GM10847 (cell line): ENCODE results near the gene SCAPER.

Experiments
- POLR2A ChIP-seq: IDR thresholded peaks from 2 replicates; pipeline ENCODE4 v1.6.1; 2011; ENCODE audit not compliant: insufficient read length; ENCODE audit errors: extremely low read depth

Gene SCAPER

DNA sequence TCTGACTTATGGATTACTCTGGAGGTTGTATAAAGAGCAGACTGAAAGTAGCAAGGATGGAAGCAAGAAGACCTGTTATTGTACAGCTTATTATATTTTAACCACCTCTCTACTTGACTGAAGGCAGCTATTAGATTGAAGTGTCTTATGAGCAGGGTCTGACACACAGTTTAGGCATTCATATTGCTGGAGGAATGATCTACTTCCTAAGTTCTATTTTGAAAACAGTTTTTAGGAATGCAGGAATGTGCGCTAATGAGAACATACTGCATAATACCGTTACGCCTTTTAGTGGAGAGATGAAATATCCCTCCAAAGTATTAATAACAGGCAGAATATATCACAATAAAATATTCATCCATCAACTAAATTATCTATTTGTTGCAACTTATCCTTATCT, 375.2 kb downstream of the SCAPER start:
- TF ChIP-seq POLR2A, result no peak

DNA sequence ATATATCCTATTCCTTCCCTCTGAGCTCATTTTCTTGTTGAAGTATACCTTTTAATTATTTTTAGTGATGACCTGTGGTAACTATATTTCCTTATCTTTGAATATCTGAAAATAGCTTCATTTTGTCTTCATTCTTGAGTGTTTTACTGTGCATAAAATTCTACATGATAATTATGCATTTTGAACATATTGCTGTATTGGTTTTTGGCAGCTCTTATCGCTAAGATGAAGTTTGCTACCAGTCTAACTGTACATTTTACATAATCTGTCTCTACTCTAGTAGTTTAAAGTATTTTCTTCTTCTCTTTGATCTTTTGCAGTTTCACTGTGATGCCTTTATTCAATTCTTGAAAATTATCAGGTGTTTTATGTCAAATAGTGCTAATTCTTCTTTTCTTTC, 379.0 kb downstream of the SCAPER start:
- TF ChIP-seq POLR2A, result no peak

DNA sequence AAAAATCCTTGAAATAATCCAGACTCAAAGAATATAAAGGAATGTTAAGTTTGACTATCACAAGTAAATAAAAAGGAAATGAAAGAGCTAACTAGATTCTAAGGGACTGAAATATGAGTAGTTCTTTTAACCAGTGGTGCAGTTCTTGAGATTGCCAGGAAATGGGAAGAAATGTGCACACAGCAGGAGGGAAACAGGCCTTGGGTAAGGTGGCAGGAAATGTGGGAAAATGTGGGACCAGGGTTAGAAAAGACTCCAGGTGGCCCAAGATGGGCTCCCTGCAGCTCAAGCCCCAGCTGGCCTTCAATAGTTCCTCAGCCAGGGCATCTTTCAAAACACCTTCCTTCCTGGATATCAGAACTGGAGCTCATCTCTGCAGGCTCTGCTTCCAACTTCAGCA, 387.2 kb downstream of the SCAPER start:
- no peak for TF ChIP-seq POLR2A

DNA sequence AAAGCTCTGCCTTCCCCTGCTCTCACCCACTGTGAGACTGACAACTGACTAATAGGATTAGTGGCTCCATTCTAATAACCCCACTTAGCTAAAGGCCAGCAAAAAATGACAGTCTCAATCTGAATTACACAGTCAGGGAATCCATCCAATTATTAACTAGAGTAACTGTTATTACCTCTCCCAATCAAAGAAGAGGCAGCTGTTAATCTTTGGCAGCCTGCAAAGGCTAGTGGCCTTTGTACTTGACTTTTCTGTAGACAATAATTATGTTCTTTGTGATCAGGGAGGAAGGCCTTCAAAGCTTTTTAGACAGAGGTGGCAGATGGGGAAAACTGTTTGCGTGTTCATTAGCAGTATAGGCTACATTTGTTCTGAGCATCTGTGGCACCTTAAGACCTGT, 390.9 kb downstream of the SCAPER start:
- TF ChIP-seq POLR2A, result no peak

DNA sequence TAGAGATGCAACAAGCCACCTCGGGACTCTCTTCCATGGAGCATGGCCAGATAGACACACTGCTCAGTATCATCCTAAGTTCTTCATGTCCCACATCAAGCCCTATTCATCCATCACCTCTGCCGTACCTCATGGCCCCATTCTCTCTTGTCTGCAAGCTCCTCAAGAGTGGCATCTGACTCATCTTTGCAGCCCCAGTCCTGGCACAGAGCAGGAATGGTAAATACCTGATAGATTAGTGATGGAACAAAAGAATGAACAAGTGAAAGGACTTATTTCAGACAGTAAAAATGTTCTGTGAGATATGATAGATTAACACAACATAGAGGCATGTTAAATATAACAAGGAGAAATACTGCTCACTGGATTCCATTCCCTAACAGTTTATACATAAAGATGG, 392.2 kb downstream of the SCAPER start:
- no peak for TF ChIP-seq POLR2A

DNA sequence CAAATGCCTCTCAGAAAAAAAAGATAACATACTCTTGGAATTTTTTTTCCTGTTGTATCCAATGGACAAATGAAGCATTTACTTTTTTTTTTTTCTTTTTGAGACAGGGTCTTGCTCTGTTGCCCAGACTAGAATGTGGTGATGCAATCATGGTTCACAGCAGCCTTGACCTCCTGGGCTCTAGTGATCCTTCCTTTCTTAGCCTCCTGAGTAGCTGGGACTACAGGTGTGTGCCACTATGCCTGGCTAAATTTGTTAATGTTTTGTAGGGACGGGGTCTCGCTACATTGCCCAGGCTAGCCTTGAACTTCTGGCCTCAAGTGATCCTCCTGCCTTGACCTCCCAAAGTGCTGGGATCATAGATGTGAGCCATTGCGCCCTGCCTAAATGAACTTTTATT, 401.3 kb downstream of the SCAPER start:
- TF ChIP-seq POLR2A, result no peak

DNA sequence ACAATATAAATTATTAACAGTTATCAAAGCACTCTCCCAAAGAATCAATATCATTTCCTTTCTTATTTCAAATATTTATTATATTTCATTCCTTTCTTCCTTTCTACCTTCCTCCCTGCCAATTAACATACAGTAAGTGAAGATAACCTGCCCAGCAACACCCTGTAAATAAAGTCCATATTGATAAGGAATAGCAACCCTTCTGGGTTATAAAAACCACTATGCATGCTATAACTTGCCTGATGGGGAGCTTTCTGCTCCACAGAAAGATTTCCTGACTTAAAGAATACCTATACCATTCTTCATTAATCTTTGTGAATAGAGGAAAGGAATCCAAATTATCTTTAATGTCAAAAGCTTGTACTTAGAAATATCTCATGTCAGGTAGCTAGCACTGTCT, 402.0 kb downstream of the SCAPER start:
- no peak for TF ChIP-seq POLR2A

DNA sequence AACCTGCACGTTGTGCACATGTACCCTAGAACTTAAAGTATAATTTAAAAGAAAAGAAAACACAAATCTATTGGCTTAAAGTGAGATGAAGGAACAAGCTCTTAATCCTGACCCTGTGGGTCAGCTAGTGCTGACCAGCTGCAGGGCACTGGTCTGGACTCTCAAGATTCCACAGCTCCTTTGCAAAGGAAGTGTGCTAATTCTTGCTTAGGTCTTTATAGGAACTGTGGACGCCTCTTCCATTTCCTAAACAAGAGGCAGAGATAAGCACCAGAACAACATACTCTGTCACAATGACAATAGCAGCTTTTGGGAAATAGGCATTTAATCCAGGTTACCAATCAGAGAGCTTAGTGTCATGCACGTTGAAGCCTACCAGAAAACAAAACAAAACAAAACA, 402.5 kb downstream of the SCAPER start:
- TF ChIP-seq POLR2A, result no peak

DNA sequence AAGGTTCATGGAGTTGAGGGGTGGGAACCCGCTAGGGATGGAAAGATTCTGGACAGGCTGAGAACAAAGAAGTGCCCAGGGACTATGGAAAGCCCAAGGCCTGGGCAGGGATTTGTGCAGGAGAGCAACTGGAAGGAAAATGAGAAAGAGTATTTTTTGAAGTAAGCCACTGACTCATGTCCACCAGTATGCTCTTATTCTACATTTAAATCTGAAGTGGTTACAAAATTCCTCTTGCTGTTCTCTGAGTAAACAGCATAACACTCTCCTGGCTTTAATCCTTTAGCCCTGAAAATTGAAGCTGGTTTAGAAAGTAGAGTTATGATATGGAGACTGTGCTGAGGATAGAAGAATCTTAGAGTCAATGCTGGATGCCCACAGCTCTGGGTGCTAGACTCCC, 403.4 kb downstream of the SCAPER start:
- no peak for TF ChIP-seq POLR2A

DNA sequence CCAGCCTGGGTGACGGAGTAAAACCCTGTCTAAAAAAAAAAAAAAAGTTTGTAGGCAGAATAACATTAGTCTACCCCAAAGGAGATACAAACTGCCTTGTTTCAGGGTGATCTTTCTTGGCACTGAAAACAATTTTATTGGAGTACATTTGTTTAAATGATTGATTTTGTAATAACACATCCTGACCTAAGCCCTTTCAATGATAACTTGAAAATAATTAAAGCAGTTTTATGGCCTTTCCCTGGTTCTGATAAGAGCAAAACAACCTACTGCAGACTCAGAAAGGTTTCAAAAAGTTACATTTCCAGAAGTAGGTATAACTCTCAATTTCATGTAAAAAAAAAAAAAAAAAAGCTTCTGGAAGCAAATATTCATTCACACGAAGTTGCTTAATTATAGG, 404.1 kb downstream of the SCAPER start:
- no peak for TF ChIP-seq POLR2A

DNA sequence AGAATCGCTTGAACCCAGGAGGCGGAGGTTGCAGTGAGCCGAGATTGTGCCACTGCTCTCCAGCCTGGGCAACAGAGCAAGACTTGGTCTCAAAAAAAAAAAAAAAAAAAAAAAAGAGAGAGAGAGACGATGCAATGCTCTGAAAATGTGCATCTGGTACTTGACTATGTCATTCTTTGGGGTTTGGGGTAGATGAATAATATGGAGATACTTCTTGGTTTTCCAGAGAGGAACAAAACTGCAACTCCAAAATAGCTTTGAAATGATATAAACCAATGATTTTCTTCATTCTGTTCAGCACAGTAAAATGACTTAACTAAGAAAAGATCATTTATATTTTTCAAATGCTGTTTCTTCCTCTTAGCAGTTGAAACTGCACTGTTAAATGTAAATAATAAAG, 409.7 kb downstream of the SCAPER start:
- TF ChIP-seq POLR2A, result no peak

DNA sequence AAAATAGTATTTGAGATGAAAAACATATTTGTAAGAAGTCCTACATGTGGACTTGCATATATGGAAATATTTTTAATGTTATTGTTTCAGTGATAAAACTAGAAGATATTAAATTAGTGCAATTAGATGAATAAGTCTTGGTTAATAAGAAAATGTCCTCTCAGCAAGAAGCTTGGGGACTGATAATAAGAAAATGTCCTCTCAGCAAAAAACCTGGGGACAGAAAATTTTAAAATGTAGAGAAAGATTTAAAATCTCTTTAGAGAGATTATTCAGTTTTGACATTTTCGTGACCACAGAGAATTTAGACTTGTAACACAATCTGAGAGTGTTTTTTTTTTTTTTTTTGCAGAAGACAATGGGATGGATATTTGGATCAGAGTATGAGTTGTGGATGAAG, 412.6 kb downstream of the SCAPER start:
- no peak for TF ChIP-seq POLR2A

DNA sequence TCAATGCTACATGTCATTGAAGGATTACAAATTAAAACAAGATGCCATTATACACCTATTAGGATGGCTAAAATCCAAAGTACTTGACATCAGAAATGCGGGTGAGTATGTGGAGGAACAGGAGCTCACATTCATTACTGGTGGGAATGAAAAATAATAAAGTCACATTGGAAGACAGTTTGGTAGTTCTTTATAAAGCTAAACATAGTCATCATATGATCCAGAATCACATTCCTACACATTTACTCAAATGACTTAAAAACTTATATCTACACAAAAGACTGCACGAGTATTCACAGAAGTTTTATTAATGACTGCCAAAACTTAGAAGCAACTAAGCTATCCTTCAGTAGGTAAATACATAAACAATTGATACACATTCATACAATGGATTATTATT, 421.4 kb downstream of the SCAPER start:
- no peak for TF ChIP-seq POLR2A

DNA sequence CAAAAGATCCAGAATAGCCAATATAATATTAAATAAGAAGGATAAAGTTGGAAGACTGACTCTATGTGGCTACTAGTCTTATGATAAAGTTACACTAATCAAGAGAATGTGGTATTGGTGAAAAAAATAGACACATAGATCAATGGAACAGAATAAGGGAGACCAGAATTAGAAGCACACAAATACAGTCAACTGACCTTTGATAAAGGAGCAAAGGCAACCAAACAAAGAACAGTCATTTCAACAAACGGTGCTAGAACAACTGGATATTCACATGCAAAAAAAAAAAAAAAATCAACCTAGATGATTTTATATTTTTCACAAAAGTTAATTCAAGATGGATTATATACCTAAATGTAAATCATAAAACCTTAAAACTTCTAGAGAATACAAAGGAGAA, 422.1 kb downstream of the SCAPER start:
- no peak for TF ChIP-seq POLR2A

DNA sequence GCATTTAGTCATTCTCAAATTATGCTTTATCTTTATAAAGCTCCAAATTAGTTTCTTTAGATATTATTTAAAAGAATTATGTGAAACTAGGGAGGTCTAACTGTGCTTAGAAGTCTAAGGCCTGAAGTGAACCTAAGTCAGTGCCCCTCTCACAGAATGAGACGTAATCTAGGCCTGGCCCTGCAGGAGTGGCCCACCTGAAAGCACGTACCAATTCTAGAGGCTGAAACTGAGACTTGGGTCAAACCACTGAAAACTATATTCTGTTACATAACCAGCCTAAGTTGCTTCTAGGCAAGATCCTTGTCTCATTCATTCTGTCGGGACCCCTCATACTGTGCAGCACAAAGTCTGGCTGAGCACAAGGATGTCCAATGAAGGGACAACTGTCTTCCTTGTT, 424.9 kb downstream of the SCAPER start:
- no peak for TF ChIP-seq POLR2A

DNA sequence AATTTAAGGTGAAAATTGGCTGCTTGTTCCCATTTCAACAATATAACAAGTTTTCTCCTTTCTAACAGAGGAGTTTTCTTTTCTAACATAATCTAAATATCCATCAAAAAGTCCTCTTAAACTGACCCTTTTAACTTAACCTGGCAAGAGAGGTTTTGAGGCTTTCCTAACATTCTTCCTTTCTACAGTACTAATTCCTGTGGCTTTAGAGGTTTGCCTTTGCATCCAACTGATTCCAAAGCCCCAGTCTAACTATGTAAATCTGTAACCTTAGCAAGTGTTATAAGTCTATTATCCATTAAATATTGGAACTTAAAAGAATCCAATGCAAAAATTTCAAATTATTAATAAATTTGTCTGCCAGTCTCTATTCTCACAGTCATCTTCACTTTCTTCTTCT, 434.4 kb downstream of the SCAPER start:
- no peak for TF ChIP-seq POLR2A

DNA sequence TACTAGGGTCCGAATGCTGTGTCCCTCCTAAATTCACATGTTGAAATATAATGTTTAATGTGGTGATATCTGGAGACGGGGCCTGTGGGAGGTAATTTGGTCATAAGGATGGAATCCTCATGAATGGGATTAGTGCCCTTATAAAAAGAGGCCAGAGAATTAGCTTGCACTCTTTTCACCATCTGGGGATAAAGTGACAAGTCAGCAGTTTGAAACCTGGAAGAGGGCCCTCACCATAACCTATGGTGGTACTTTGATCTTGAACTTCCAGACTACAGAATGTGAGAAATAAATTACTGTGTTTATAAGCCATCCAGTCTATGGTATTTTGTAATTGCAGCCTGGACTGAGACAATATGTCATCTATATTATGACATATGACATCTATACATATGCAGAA, 436.4 kb downstream of the SCAPER start:
- no peak for TF ChIP-seq POLR2A

DNA sequence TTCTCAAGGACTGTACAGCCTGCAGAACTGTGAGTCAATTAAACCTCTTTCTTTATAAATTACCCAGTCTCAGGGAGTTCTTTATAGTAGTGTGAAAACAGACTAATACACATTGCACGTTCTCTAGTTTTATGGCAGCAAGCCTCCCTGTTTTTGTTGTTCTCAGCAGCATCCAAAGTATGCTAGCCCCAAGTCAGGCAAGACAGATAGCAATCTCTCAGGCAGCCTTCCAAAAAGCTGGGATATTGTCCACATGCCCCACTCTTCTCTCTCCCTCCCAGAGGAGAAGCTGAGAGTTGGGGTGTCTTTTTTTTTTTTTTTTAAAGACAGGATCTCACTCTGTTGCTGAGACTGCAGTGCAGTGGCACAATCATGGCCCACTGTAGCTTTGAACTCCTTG, 438.0 kb downstream of the SCAPER start:
- TF ChIP-seq POLR2A, result no peak
